Smooth muscle cell of the brain vasculature (primary cell): Measurements from ENCODE around the gene SH3BP2.

Experiments
- DNase-seq: peaks from one replicate; pipeline ENCODE4 v3.0.0-alpha.2; 2012; ENCODE audit warnings: low read depth, low spot score

SH3BP2 gene

DNA sequence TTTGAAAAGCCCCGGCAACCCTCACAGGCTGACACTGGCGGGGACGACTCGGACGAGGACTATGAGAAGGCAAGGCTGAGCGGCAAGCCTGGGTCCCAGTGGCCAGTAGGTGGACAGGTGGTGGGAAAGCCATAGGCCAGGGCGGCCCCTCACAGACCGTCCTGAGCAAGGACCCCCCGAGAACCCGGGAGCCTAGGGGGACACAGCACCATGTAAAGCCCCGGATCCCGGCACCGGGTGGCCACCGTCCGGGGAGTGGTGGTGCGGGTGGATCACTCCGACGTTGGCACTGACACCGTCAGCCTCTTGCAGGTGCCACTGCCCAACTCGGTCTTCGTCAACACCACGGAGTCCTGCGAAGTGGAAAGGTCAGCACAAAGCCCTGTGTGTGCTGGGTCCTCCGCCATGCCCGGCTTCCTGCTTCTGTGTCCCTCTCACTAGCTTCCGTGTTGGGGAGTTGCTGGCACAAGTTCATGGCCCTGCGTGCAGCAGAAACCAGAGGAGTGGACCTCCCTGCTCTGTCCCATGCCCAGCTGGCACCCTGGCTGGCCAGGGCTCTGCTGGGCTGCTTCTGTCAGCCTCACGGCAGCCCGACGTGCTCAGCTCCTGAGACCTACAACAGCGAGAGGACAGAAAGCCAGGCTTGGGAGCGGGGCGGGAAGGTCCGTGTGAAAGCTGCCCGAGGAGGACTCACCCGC, 38.9 kb downstream of the SH3BP2 start:
- DNase-seq, result no peak

DNA sequence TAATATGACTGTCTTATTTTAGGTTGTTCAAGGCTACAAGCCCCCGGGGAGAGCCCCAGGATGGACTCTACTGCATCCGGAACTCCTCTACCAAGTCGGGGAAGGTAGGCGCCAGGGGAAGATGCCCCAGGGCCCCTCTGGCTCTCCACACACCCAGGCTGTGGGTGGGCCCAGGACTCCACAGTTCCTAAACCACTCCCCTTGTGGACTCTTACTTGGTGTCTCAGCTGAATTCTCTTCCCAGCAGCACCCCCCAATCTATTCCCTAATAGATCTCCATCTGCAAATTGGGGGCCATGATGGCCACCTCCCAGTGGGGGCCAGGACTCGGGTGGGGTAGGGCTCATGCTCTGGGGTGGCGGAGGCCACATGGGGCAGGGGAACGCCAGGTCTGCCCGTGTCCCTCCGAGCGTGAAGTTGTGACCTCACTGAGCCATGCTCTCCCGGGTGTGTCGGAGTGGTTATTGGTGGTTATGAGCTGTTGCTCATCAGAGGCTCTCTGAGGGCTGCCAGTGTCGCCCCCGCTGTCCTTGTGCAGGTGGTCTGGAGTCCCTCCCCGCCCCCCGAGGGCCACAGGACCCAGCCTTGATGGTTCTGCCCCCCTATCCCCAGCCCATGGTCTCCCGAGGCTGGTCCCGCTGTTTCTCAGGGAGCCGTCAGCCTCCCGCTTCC, 39.6 kb downstream of the SH3BP2 start:
- DNase-seq, result no peak

DNA sequence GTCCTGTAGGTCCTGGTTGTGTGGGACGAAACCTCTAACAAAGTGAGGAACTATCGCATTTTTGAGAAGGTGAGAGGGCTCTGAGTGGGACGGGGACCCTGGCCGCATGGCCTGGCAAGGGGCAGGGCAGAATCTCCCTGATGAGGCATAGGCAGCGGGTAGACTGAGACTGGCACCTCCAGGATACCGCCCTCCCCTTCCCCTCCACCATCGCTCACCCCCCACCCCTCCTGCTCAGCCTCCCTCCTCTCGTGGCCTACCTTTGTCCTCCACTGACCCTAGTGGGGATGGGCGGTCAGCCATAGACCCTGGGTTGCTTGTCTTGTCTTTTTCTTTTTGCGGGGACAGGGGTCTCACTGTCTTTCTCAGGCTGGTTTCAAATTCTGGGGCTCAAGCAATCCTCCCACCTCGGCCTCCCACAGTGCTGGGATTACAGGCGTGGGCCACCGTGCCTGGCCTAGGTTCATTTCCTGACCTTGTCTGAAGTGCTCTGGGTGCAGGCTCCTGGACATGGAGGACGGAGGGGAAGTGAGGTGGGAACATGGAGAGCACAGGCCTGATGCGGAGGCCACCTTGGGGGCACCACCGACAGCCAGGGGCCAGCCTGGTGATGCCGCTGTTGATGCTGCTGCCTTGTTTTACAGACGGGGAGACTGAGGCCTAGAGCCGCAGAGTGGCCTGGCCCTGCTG, 40.2 kb downstream of the SH3BP2 start:
- DNase-seq, result no peak

DNA sequence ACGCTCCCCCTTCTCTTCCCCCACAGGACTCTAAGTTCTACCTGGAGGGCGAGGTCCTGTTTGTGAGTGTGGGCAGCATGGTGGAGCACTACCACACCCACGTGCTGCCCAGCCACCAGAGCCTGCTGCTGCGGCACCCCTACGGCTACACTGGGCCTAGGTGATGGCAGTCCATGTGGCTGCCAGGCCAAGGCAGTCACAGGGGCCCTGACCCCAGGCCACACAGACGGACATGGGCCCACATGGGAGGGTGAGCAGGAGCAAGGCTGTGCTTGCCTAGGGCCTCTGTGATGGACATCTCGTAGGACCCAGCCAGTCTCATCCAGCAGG, 40.8 kb downstream of the SH3BP2 start:
- DNase-seq, result no peak

DNA sequence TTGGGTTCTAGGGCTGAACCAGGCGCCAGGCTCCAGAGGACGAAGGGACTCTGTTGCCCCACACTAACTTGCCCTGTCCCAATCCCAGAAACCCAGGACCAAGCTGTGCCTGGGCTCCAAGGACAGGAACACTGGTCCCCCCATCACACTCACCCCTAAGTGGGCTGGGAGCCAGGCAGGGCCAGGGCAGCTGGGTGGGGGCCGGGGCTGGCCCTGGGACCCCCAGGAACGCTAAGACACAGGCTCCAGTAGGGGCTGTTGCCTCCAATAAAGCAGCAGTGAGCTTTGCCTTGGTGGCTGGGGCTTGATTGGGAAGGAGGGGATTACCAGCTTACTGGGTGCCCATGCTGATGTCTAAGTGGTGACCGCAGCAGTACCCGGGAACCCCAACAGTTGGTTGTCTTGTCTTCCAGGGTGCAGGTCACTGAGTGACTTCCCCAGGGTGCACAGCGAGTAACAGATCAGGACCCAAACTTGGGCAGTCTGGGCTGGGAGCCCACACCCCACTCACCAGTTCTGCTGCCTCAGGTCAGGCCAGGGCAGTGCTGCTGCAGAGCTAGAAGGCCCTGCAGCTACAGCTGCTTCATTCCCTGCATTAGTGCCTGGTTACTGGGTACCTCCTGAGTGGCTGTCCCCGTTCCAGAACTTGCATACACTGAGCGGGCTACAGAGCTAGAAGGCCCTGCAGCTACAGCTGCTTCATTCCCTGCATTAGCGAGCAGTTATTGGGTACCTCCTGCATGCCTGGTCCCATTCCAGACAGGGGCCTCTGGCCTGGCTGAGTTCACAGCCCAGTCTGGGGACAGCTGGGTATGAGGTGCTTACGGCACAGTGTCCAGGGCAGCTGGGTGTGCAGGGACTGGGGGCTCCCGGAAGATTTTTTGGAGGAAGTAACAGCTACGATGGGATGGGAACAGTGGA, 41.4 kb downstream of the SH3BP2 start:
- no peak for DNase-seq

DNA sequence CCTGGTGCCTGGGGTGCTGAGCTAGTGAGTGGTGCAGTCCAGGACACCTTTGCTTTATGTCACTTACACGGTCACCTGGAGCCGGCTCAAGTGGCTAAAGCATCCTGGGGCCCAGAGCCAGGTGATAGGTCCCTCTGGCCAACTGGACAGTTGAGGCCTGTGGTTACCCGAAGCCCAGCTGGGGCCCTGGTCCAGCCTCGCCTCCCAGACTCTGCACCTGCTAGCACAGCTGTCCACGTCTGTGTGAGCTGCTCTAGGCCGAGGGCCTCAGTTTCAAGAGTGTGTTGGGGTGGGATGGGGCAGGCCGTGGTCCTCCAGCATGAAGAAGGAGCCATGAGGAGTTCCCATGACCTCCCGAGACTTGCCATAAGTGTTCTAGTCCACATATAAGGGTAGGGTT, 43.1 kb downstream of the SH3BP2 start:
- DNase-seq, result no peak

DNA sequence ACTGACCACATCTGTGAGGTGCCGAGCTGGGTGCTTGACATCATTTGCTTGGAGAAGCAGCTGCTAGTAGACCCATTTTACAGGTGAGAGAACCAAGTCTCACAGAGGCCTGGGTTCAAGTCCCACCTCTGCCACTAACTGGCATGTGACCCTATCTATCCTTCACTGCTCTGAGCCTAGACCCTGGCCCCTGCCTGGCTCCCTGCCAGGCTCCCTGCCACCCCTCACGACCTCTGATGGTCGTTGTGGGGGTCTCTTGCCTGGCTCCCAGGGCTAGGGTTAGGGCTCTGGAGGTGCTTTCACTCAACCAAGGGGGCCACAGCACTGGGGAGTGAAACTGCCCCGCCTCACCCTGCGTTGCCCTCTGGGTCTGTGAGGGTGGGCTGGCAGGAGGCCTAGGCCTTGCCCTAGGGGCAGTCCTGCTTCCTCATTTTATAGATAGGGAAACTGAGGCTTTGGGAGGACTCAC, 43.5 kb downstream of the SH3BP2 start:
- DNase-seq, result no peak

DNA sequence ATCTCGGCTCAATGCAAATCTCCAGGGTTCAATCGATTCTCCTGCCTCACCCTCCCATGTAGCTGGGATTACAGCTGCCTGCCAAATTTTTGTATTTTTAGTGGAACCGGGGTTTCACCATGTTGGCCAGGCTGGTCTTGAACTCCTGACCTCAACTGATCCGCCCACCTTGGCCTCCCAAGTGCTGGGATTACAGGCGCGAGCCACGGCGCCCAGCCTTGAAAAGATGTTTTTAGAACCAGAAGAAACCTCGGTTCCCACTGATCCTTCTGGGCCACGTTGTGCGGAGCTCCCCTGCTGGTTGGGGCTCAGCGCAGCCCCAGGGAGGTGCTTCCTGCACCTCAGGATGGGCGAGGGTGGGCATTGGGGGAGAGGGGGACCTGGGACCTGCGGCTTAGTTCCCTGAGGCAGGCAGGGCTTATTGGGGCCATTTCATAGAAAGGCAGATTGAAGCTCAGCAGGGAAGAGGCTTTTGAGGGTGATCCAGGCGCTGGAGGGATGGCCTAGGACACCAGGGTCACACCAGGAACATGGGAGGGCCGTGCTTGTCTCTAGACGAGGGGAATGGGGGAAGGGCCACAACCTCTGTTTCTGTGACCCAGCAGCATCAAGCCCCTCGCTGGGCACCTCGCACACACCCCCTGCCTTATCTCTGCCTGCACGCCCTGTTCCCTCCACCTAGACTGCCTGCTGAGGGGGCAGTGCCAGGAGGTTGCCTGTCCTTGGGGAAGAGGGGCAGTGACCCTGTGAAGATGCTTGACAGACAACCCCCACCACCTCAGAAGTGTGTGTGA, 44.4 kb downstream of the SH3BP2 start:
- DNase-seq, result no peak

DNA sequence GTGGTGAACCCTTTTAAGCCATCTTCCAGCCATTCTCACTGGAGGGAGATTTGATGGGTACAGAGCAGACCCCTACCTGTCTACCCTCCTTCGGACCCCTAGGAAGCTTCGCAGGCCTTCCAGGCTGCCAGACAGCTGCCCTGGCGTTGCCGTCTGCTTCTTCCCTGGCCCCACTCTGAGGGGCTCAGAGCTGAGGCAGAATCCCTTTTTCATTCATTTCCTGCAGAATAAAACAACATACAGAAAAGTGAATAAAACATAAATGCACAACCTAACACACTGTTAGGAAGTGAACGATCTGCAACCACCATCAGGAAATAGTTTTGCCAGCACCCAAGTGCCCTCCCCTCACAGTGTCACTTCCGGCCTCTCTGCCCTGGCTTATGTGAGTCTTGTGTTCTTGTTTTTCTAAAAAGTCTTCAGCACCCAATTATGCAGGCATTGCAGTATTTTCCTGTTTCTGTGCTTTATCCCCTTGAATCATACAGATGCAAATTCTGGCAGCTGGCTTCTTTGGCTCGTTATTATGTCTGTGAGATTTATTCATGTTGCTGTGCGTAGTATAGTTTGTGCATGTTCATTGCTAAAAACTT, 45.1 kb downstream of the SH3BP2 start:
- no peak for DNase-seq

DNA sequence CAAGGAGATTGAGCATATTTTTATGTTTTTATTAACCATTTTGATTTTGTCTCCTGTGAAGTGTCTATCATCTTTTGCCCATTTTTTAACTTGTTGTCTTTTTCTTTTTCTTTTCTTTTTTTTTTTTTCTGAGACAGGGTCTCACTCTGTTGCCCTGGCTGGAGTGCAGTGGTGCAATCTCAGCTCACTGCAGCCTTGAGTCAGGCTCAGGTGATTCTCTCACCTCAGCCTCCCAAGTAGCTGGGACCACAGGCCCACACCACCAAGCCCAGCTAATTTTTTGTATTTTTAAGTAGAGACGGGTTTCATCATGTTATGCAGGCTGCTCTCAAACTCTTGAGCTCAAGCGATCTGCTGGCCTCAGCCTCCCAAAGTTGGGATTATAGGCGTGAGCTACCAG, 46.2 kb downstream of the SH3BP2 start:
- DNase-seq, result no peak

DNA sequence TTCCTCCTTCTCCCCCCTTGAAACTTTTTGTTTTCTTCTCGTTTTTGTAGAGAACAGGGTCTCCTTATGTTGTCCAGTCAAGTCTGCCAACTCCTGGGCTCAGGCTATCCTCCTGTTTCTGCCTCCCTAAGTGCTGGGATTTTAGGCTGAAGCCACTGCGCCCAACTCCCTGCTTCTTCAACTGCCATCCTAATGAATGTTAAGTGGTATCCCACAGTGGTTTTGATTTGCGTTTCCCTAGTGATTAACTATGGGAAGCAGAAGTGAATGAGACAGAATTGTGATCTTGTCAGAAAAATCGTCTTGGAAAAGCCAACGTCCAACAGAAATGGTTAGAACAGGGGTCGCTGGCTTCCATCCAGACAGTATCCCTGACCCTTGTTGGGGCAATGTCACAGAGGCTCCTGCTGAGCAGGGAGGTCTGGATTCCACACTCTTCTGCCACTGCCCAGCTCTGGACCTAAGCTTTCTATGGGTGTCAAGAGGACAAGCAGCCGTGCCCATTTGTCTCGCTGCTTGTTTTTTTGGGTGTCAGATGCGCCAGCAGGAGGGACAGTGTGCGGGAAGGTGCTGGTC, 49.9 kb downstream of the SH3BP2 start:
- no peak for DNase-seq

DNA sequence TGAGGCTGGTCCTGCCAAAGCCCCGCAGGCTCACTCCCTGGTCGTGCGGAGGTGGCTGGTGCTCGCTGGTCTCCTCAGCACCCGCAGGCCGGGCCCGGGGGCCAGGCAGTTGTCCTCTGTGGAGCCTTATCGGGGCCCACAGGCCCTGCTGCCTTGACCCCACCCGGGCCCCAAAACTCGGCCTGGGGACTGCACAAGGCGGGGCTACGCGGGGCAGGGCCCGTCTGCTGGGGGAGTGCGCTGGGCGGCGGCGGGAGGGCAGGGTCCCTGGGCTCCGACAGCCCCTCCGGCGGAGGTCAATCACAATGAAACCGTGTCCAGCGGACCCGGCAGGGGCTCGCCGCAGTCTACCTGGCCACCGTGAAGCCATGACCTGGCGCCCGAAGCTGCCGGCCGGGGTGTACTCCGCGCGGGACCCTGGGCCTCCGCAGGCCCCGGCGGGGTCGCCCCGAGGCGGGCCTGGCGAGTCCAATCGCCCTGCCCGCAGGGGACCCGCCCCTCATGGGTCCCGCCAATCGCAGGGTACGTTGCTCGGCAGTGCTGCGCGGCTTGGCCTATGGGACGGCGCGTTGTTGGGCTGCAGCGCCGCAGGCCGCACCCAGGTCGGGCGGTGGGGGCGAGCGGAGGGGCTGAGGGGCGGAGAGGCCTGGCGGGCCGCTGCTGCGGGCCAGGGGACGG, 50.5 kb downstream of the SH3BP2 start, which contains the start of gene ADD1:
Gene ADD1, plus strand, starts transcription at position 582 of the 678 bp plus-strand sequence. CDS start 32,072 bp downstream, outside the sequence.
- DNase-seq, result peak; percentile 85

DNA sequence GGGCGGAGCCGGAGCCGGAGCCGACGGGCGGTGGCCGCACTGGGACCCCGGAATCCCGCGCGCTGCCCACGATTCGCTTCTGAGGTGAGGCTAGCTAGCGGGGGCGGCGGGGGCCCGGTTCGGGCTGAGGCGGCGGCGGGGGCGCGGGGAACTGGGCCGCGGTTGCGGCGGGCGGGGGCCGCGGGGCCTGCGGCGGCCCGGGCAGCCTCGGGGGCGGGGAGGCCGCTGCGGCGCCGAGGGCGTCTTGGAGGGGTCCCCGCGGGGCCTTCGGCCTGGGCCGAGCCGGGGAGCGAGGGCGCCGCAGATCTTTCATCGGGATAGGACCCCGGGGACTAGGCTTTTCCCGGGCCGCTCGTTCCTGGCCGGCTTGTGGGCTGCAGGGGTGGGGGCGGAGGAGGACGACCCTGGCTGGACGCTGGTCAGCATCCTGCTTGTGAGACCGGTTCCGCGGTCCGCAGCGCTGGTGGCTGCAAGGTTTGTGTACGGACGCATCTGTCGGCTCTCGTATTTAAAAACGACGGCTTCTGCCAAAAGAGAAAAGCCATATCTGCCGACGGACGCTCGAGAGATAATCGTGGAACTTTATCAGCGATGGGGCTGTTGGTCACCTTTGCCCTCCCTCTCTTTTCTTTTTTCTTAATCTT, 51.2 kb downstream of the SH3BP2 start:
- DNase-seq, result no peak

DNA sequence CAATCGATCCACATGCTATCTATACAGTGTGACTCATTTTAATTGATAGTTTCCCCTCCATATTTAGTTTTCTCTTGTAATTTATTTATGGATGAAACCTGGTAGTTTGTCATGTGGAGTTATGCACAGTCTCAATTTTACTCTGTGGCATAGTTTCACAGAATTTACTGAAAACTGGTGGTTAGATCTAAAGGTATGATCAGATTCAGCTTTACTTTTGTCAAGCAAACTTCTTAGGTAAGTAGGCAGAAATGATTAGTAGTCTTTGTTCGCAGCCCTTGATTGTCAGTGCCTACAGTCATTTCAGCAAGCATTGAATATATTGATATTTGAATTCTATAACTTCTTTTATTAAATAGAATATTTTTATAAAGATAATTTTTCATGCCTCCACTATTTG, 53.3 kb downstream of the SH3BP2 start:
- DNase-seq, result no peak

DNA sequence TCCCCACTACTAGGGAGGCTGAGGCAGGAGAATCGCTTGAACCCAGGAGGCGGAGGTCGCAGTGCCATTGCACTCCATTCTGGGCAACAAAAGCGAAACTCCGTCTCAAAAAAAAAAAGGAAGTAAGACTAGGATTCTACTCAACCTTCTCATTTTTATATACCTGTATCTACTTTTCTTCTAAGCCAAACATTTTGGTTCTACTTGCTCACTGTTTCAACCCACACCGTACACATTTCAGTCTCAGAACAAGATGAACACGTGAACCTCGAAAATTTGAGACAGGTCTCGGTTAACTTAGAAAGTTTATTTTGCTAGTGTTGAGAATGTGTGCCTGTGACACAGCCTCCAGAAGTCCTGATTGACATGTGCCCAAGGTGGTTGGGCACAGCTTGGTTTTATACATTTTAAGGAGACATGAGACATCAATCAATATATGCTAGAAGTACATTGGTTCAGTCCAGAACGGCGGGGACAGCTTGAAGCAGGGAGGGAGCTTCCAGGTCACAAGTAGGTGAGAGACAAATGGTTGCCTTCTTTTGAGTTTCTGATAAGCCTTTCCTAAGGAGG, 54.5 kb downstream of the SH3BP2 start:
- no peak for DNase-seq

DNA sequence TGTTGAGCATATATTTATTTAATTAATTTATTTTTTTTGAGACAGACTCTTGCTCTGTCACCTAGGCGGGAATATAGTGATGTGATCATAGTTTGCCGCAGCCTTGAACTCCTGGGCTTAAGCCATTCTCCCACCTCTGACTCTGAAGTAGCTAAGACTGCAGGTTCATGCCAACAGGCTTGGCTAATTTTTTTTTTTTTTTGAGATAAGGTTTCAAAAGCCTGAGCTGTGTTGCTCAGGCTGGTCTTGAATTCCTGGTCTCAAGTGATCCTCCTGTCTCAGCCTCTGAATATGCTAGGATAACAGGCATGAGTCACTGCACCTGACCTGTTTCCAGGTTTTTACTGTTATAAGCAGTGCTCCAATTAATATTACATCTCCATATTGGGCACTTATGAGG, 55.6 kb downstream of the SH3BP2 start:
- DNase-seq, result no peak

DNA sequence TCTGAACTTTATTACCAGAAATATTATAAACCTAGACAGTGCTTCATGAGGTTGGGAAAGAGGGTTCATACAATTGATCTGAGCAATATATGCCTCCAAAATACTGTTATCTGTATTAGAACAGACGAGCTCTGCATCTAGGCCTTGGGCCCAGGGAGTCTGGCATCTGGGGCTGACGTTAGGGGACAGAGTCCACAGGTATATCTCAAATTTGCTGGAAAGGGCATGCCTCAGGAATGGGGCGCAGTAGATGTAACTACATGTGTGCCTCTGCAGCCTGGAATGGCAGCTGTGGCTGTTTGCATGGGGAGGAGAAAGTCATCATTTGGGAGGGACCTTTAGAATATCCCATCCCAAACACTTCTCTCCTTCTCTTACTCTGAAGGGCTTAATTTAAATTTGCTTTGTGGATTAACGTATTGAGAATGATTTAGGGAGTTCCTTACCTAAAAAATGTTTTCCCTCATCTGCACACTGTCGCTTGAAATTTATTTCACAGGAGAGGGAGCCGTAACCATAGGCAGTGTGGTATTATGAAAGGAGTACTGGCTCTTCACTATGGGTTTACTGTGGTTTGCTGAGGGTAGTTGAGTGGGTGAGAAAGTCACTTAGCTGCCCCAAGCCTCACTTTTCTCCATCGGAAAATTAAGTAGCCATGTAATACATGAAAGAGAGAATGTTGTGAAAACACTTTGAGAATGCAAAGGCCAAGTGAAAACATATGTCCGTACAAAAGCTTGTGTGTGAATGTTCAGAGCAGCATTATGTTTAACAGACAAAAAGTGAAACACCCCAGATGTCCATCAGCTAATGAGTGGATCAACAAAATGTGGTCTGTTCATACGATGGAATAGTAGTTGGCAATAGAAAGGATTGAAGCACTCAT, 56.6 kb downstream of the SH3BP2 start:
- DNase-seq, result no peak
